HEK293 (cell line): ENCODE measurements around the gene FAM177B.

ENCODE experiments used
- CTCF ChIA-PET: fragments of 350-600 bp; formaldehyde crosslinking; extraction: SDS; loops from one replicate; lab custom pipeline; 2021; ENCODE audit warnings: antibody characterized with exemption; lab: Yijun Ruan, JAX
- POLR2A ChIA-PET: fragments of 300-600 bp; formaldehyde crosslinking; extraction: SDS; loops from one replicate; lab custom pipeline; 2020; ENCODE audit warnings: antibody characterized with exemption, inconsistent platforms; lab: Yijun Ruan, JAX
- H3K27ac ChIP-seq: fragments of 200-500 bp; sonication (Bioruptor generic); 2 replicates; pipeline ENCODE4 v1.5.1; 2014; ENCODE audit warnings: low read depth, low read length, control low read depth, inconsistent platforms; ENCODE audit errors: extremely low read depth
- H3K36me3 ChIP-seq, 2 experiments: fragments of 200-500 bp in 1 of 2; sonication (Bioruptor generic) in 1 of 2; 1 replicate in 1 of 2; 2 replicates in 1 of 2; pipeline ENCODE4 v1.5.1; 2014 to 2017; ENCODE audit warnings: inconsistent platforms in 2 of 2, low read length in 2 of 2; ENCODE audit not compliant: control insufficient read depth in 2 of 2, insufficient read depth in 1 of 2
- H3K4me1 ChIP-seq: fragments of 200-500 bp; sonication (Bioruptor generic); 2 replicates; pipeline ENCODE4 v1.5.1; 2014; ENCODE audit warnings: mild to moderate bottlenecking, low read length, inconsistent platforms; ENCODE audit not compliant: control insufficient read depth, insufficient read depth
- H3K4me3 ChIP-seq: 2 replicates; pipeline ENCODE4 v1.5.1; 2011; ENCODE audit warnings: low read depth, mild to moderate bottlenecking, control low read depth, low read length, moderate library complexity
- H3K9me3 ChIP-seq: fragments of 200-500 bp; sonication (Bioruptor generic); 2 replicates; pipeline ENCODE4 v1.5.1; 2014; ENCODE audit warnings: low read depth, low read length, inconsistent platforms; ENCODE audit not compliant: control insufficient read depth, insufficient read depth
- OVOL3 ChIP-seq: fragments of 450-650 bp; formaldehyde crosslinking; IDR thresholded peaks from 2 replicates; pipeline ENCODE4 v1.5.1; 2016; ENCODE audit warnings: missing biosample characterization, missing genetic modification characterization
- YY1 ChIP-seq: fragments of 450-650 bp; formaldehyde crosslinking; IDR thresholded peaks from 2 replicates; pipeline ENCODE4 v1.5.1; 2018; ENCODE audit warnings: missing biosample characterization, missing genetic modification characterization
- ZFHX2 ChIP-seq: fragments of 450-650 bp; formaldehyde crosslinking; conservative IDR thresholded peaks from 2 replicates; pipeline ENCODE4 v1.5.1; 2016; ENCODE audit warnings: missing biosample characterization, missing genetic modification characterization
- ZNF175 ChIP-seq: fragments of 450-650 bp; formaldehyde crosslinking; IDR thresholded peaks from 2 replicates; pipeline ENCODE4 v1.5.1; 2016; ENCODE audit warnings: missing biosample characterization, missing genetic modification characterization
- ZNF248 ChIP-seq: fragments of 450-650 bp; formaldehyde crosslinking; IDR thresholded peaks from 2 replicates; pipeline ENCODE4 v1.5.1; 2017; ENCODE audit warnings: missing biosample characterization, missing genetic modification characterization
- ZNF473 ChIP-seq: fragments of 450-650 bp; formaldehyde crosslinking; IDR thresholded peaks from 2 replicates; pipeline ENCODE4 v1.5.1; 2017; ENCODE audit warnings: missing biosample characterization, missing genetic modification characterization
- ZNF48 ChIP-seq: fragments of 450-650 bp; formaldehyde crosslinking; IDR thresholded peaks from 2 replicates; pipeline ENCODE4 v1.5.1; 2016; ENCODE audit warnings: missing biosample characterization, missing genetic modification characterization
- ZNF521 ChIP-seq: fragments of 450-650 bp; formaldehyde crosslinking; IDR thresholded peaks from 2 replicates; pipeline ENCODE4 v1.5.1; 2017; ENCODE audit warnings: missing biosample characterization, mild to moderate bottlenecking, missing genetic modification characterization
- ZNF560 ChIP-seq: fragments of 450-650 bp; formaldehyde crosslinking; IDR thresholded peaks from 2 replicates; pipeline ENCODE4 v1.5.1; 2017; ENCODE audit warnings: missing biosample characterization, missing genetic modification characterization, borderline replicate concordance
- ZNF701 ChIP-seq: fragments of 450-650 bp; formaldehyde crosslinking; IDR thresholded peaks from 2 replicates; pipeline ENCODE4 v1.5.1; 2016; ENCODE audit warnings: missing biosample characterization, missing genetic modification characterization
- TF ChIP-seq, protein P1 (sequence below): fragments of 450-650 bp; formaldehyde crosslinking; IDR thresholded peaks from 2 replicates; pipeline ENCODE4 v1.5.1; 2016; ENCODE audit warnings: missing biosample characterization, missing genetic modification characterization
- TF ChIP-seq, protein P2 (sequence below): fragments of 450-650 bp; formaldehyde crosslinking; IDR thresholded peaks from 2 replicates; pipeline ENCODE4 v1.5.1; 2016; ENCODE audit warnings: missing biosample characterization, missing genetic modification characterization
- TF ChIP-seq, protein P3 (sequence below): fragments of 450-650 bp; formaldehyde crosslinking; IDR thresholded peaks from 2 replicates; pipeline ENCODE4 v1.5.1; 2016; ENCODE audit warnings: missing biosample characterization, missing genetic modification characterization, borderline replicate concordance

Gene FAM177B

DNA sequence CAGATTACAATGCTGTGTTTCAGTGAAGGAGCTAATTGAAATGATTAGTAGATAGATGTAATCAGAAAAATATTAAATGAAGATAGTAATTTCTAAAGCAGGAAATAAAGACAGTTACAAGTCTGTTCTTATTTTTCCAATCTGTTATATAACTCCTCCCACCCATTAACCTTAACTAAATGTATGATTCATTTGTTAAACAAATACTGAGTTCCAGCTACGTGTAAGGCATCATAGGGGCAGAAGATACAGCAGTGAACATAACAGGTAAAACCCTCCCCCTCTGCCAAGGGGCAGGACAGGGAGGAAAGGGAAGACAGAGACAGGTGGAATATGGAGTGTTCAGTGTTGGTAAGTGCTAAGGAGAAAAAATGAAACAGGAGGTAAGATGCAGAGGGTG lies at the start of gene FAM177B:
FAM177B (plus strand) TSS at position 231 of the 400 bp plus-strand sequence. CDS start 9,344 bp downstream, outside the sequence.
- ChIA-PET CTCF (interaction anchor here (0.5 to 1.5 kb wide), 8 partner anchors 9 to 628 kb away, joined by 3 to 8 read pairs (median 4); no protein-coding TSS in a partner anchor), POLR2A (no interaction called here)
- Histone ChIP-seq H3K36me3 (peaks cover 20 to 39% of the 10 kb centered on the region in 2 experiments), H3K4me1 (no peaks in the 10 kb centered on the region), H3K27ac (no peak within 1 kb of the TSS), H3K4me3 (no peak within 1 kb of the TSS), H3K9me3 (no peaks in the 10 kb centered on the region)
- TF ChIP-seq ZNF473 (tag by site-specific recombination) (no peak), ZFHX2 (tag by site-specific recombination) (no peak), ZNF48 (no peak), YY1 (tag by site-specific recombination) (no peak), ZNF175 (tag by site-specific recombination) (no peak), ZNF248 (tag by site-specific recombination) (no peak)
- TF ChIP-seq, protein P1, sequence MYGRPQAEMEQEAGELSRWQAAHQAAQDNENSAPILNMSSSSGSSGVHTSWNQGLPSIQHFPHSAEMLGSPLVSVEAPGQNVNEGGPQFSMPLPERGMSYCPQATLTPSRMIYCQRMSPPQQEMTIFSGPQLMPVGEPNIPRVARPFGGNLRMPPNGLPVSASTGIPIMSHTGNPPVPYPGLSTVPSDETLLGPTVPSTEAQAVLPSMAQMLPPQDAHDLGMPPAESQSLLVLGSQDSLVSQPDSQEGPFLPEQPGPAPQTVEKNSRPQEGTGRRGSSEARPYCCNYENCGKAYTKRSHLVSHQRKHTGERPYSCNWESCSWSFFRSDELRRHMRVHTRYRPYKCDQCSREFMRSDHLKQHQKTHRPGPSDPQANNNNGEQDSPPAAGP (tag by site-specific recombination), result no peak
- TF ChIP-seq, protein P2, sequence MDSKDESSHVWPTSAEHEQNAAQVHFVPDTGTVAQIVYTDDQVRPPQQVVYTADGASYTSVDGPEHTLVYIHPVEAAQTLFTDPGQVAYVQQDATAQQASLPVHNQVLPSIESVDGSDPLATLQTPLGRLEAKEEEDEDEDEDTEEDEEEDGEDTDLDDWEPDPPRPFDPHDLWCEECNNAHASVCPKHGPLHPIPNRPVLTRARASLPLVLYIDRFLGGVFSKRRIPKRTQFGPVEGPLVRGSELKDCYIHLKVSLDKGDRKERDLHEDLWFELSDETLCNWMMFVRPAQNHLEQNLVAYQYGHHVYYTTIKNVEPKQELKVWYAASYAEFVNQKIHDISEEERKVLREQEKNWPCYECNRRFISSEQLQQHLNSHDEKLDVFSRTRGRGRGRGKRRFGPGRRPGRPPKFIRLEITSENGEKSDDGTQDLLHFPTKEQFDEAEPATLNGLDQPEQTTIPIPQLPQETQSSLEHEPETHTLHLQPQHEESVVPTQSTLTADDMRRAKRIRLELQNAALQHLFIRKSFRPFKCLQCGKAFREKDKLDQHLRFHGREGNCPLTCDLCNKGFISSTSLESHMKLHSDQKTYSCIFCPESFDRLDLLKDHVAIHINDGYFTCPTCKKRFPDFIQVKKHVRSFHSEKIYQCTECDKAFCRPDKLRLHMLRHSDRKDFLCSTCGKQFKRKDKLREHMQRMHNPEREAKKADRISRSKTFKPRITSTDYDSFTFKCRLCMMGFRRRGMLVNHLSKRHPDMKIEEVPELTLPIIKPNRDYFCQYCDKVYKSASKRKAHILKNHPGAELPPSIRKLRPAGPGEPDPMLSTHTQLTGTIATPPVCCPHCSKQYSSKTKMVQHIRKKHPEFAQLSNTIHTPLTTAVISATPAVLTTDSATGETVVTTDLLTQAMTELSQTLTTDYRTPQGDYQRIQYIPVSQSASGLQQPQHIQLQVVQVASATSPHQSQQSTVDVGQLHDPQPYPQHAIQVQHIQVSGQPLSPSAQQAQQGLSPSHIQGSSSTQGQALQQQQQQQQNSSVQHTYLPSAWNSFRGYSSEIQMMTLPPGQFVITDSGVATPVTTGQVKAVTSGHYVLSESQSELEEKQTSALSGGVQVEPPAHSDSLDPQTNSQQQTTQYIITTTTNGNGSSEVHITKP (tag by site-specific recombination), result no peak

DNA sequence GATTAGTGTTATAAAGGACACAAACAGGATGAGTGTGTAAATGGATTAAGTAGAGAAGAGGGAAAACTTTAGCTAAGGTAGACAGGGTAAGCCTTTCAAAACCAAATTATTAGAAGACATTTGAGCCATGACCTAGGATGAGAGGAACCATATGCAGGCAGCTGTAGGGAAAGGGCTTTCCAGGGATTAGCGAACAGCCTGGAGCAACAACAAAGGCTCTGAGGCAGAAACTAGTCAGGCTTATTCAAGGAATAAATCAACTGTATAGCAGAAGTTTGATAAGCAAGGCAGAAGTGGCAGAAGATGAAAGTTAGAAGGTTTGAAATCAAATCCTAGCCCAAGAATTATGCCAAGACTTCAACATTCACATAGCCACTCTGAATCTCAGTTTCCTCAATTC lies 46.0 kb upstream of the FAM177B start:
- POLR2A ChIA-PET, result no interaction called here
- no peak overlapping the region for H3K27ac ChIP-seq
- no peak for TF ChIP-seq ZNF701

DNA sequence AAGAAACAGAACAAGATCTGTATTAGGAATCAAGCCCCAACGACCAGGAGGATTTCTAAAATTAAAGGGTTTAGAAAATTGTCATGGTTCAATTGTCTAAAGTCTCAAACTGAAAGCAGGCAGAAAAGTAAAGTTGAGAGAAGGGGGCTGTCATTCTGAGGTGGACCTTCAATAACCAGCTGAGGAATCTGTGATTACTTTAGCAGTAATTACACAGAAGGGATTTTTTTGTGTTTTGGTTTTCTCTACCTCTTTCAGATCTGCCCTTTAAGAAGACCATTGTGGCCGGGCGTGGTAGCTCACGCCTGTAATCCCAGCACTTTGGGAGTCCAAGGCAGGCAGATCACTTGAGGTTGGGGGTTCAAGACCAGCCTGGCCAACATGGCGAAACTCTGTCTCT lies 42.1 kb upstream of the FAM177B start:
- H3K4me3 ChIP-seq, result no peak overlapping the region
- POLR2A ChIA-PET, result no interaction called here
- no peaks in the 10 kb centered on the region for H3K9me3 ChIP-seq
- CTCF ChIA-PET, result interaction anchor here (0.7 kb wide), 1 partner anchor 8 kb away, joined by 3 read pairs; no protein-coding TSS in a partner anchor
- TF ChIP-seq OVOL3, result no peak
- TF ChIP-seq ZNF521 (tag by site-specific recombination), result no peak
- TF ChIP-seq, protein P3, sequence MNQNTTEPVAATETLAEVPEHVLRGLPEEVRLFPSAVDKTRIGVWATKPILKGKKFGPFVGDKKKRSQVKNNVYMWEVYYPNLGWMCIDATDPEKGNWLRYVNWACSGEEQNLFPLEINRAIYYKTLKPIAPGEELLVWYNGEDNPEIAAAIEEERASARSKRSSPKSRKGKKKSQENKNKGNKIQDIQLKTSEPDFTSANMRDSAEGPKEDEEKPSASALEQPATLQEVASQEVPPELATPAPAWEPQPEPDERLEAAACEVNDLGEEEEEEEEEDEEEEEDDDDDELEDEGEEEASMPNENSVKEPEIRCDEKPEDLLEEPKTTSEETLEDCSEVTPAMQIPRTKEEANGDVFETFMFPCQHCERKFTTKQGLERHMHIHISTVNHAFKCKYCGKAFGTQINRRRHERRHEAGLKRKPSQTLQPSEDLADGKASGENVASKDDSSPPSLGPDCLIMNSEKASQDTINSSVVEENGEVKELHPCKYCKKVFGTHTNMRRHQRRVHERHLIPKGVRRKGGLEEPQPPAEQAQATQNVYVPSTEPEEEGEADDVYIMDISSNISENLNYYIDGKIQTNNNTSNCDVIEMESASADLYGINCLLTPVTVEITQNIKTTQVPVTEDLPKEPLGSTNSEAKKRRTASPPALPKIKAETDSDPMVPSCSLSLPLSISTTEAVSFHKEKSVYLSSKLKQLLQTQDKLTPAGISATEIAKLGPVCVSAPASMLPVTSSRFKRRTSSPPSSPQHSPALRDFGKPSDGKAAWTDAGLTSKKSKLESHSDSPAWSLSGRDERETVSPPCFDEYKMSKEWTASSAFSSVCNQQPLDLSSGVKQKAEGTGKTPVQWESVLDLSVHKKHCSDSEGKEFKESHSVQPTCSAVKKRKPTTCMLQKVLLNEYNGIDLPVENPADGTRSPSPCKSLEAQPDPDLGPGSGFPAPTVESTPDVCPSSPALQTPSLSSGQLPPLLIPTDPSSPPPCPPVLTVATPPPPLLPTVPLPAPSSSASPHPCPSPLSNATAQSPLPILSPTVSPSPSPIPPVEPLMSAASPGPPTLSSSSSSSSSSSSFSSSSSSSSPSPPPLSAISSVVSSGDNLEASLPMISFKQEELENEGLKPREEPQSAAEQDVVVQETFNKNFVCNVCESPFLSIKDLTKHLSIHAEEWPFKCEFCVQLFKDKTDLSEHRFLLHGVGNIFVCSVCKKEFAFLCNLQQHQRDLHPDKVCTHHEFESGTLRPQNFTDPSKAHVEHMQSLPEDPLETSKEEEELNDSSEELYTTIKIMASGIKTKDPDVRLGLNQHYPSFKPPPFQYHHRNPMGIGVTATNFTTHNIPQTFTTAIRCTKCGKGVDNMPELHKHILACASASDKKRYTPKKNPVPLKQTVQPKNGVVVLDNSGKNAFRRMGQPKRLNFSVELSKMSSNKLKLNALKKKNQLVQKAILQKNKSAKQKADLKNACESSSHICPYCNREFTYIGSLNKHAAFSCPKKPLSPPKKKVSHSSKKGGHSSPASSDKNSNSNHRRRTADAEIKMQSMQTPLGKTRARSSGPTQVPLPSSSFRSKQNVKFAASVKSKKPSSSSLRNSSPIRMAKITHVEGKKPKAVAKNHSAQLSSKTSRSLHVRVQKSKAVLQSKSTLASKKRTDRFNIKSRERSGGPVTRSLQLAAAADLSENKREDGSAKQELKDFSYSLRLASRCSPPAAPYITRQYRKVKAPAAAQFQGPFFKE, result no peak
- no peak for TF ChIP-seq ZNF560 (tag by site-specific recombination)
- TF ChIP-seq ZNF701, result no peak
- H3K4me1 ChIP-seq, result no peaks in the 10 kb centered on the region
- no peak overlapping the region for H3K27ac ChIP-seq
- H3K36me3 ChIP-seq, result peaks cover 7 to 14% of the 10 kb centered on the region in 2 experiments

More for the DNA sequence above, 46.0 kb upstream of the FAM177B start:
- H3K9me3 ChIP-seq, result no peaks in the 10 kb centered on the region
- H3K36me3 ChIP-seq, result peaks cover 4 to 17% of the 10 kb centered on the region in 2 experiments
- no peaks in the 10 kb centered on the region for H3K4me1 ChIP-seq
- CTCF ChIA-PET, result no interaction called here
- H3K4me3 ChIP-seq, result no peak overlapping the region
